Esophagus muscularis mucosa (tissue), 4 donors: ENCODE measurements around the gene ZNF638. TPM values are rescaled to one million over a fixed set of nuclear protein-coding genes. Genes with fewer than 3 reads are reported as not detected.

Source experiments
- DNase-seq: peaks from one replicate; pipeline ENCODE4 v3.0.0-alpha.2; 2017; ENCODE audit errors: extremely low spot score
- H3K27ac ChIP-seq, 4 donors: fragments of 200-600 bp; sonication (generic); replicated peaks in 1 of 4; 1 replicate in 3 of 4; 2 replicates in 1 of 4; pipeline ENCODE4 v1.5.1; 2016 to 2019; ENCODE audit warnings: mild to moderate bottlenecking in 1 of 4
- H3K27me3 ChIP-seq, 4 donors: fragments of 200-600 bp; sonication (generic); one replicate each; pipeline versions ENCODE4 v1.5.1 to v1.6.0; 2016 to 2019
- H3K36me3 ChIP-seq, 4 donors: fragments of 200-600 bp; sonication (generic); one replicate each; pipeline ENCODE4 v1.5.1; 2016 to 2019
- H3K4me1 ChIP-seq, 4 donors: fragments of 200-600 bp; sonication (generic); one replicate each; pipeline ENCODE4 v1.5.1; 2016 to 2019
- H3K4me3 ChIP-seq, 4 donors: fragments of 200-600 bp; sonication (generic); 1 replicate in 2 of 4; 2 replicates in 2 of 4; pipeline ENCODE4 v1.5.1; 2016 to 2019; ENCODE audit warnings: mild to moderate bottlenecking in 4 of 4, moderate library complexity in 1 of 4
- H3K9me3 ChIP-seq, 4 donors: fragments of 200-600 bp; sonication (generic); 1 replicate in 3 of 4; 2 replicates in 1 of 4; pipeline ENCODE4 v1.5.1; 2016 to 2019
- EP300 ChIP-seq: sonication (generic); formaldehyde crosslinking; IDR thresholded peaks from one replicate; pipeline ENCODE4 v1.6.1; 2017; ENCODE audit warnings: antibody characterized with exemption
- POLR2A ChIP-seq: fragments of 450-650 bp; IDR thresholded peaks from one replicate; pipeline ENCODE4 v1.6.1; 2017; ENCODE audit warnings: antibody characterized with exemption, moderate library complexity, mild to moderate bottlenecking, low read depth
- POLR2AphosphoS5 ChIP-seq, 2 donors: sonication (generic); formaldehyde crosslinking; IDR thresholded peaks; one replicate each; pipeline ENCODE4 v1.6.1; 2017; ENCODE audit warnings: antibody characterized with exemption in 2 of 2
- WGBS: methylation state at CpG from one replicate; pipeline ENCODE4 v1.1.5; 2018; 5-methylcytosine and 5-hydroxymethylcytosine counted together
- intact Hi-C: fragments of 100-400 bp; cut with DNase I; formaldehyde crosslinking; loops from one replicate; pipeline ENCODE4 v1.15.1; 2023
- total RNA-seq, 4 donors: library from RNA; depleted of rRNA; stranded (reverse); fragments of >200 nt; gene quantifications; one replicate each; pipeline versions ENCODE4 v1.1.0 to v1.2.1, GENCODE V29; 2016
- TF ChIP-seq, protein P1 (sequence below), 3 experiments: fragments of 200-600 bp in 2 of 3; fragments of 450-650 bp in 1 of 3; sonication (generic) in 2 of 3; IDR thresholded peaks; one replicate each; pipeline ENCODE4 v1.5.1; 2017 to 2019; ENCODE audit warnings: antibody characterized with exemption in 3 of 3, mild to moderate bottlenecking in 2 of 3, moderate library complexity in 1 of 3

Gene ZNF638
- total RNA-seq, 4 donors from 2014 or later = 77.1 to 132 (median 86.4) TPM

DNA sequence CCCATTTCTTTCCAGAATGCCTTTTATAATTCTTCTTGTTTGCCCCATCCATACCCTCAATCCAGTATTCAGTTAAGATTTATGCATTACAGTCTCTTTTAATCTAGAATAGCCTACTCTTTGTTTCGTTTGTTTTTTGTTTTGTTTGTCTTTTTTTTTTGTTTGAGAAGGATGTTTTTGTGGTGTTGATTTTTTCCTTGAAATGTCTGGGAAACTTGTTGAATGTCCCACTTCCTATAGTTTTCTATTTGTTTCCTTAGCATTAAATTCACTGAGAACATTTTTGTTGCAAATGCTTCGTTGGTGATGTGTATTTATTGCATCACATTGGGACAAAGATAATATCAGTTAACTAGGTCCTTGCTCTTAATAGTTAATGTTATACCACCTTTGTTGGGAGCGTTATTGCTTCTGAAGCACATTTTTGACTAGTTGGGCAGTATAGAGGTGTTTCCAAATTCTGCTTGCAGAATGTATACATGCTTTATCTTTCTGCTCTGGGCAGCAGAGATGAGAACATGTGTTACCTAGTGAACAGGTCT is 28.9 kb downstream of the ZNF638 start:
- Histone ChIP-seq H3K9me3 (no peaks in the 10 kb centered on the region), H3K4me1 (peaks cover 0 to 5% (median 2%) of the 10 kb centered on the region in 4 donors), H3K27me3 (no peaks in the 10 kb centered on the region), H3K4me3 (no peak overlapping the region), H3K36me3 (peaks cover 32 to 89% (median 55%) of the 10 kb centered on the region in 4 donors), H3K27ac (no peak overlapping the region)
- TF ChIP-seq POLR2AphosphoS5 (IDR thresholded peaks at IDR 0.05) (no peak), EP300 (no peak)
- DNase-seq = no peak
- 89% methylated on average over 3 of the region's 3 CpGs for WGBS
- intact Hi-C loops = no loop called here

DNA sequence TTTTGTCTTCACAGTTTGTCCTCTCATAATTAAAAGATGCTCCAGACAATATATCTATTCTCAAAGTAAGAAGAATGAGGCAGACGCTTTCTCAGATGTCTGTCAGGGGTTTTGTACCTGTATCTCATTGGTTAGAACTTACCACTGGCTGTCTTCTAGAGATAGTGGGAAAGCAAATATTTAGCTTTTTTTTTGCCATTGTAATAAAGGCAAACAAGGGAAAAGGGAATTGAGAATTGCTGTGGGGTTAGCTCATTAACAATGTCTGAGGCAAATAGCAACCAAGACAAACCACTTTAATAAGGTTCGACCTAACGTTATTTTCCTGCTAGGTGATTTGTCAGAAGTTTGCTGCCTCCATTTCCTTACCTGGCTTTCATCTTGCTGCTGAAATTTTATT is 30.0 kb downstream of the ZNF638 start:
- TF ChIP-seq, protein P1, sequence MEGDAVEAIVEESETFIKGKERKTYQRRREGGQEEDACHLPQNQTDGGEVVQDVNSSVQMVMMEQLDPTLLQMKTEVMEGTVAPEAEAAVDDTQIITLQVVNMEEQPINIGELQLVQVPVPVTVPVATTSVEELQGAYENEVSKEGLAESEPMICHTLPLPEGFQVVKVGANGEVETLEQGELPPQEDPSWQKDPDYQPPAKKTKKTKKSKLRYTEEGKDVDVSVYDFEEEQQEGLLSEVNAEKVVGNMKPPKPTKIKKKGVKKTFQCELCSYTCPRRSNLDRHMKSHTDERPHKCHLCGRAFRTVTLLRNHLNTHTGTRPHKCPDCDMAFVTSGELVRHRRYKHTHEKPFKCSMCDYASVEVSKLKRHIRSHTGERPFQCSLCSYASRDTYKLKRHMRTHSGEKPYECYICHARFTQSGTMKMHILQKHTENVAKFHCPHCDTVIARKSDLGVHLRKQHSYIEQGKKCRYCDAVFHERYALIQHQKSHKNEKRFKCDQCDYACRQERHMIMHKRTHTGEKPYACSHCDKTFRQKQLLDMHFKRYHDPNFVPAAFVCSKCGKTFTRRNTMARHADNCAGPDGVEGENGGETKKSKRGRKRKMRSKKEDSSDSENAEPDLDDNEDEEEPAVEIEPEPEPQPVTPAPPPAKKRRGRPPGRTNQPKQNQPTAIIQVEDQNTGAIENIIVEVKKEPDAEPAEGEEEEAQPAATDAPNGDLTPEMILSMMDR (IDR thresholded peaks at IDR 0.05) = no peak
- TF ChIP-seq EP300 (no peak), POLR2AphosphoS5 (IDR thresholded peaks at IDR 0.05) (no peak), POLR2A (no peak)
- Histone ChIP-seq H3K27me3 (no peaks in the 10 kb centered on the region), H3K4me3 (no peak overlapping the region), H3K36me3 (peaks cover 34 to 89% (median 58%) of the 10 kb centered on the region in 4 donors), H3K27ac (no peak overlapping the region), H3K9me3 (no peaks in the 10 kb centered on the region), H3K4me1 (peaks cover 0 to 5% (median 2%) of the 10 kb centered on the region in 4 donors)
- DNase-seq = no peak
- intact Hi-C loops = no loop called here
- WGBS = 81% methylated on average over 3 of the region's 3 CpGs

- no peaks in the 10 kb centered on the region for H3K9me3 ChIP-seq
- no peaks in the 10 kb centered on the region for H3K27me3 ChIP-seq
- WGBS = 94% methylated on average over 2 of the region's 2 CpGs
- intact Hi-C loops = no loop called here
- no peak for TF ChIP-seq POLR2AphosphoS5 (IDR thresholded peaks at IDR 0.05)
- no peak for DNase-seq
- H3K4me1 ChIP-seq = peaks cover 0 to 5% (median 2%) of the 10 kb centered on the region in 4 donors
- H3K4me3 ChIP-seq = no peak overlapping the region
- peaks cover 28 to 89% (median 60%) of the 10 kb centered on the region in 4 donors for H3K36me3 ChIP-seq
- H3K27ac ChIP-seq = no peak overlapping the region
These were observed 30.9 kb downstream of the ZNF638 start for GRCh38 chr2:71362447-71362846.

- peaks cover 21 to 82% (median 58%) of the 10 kb centered on the region in 4 donors for H3K36me3 ChIP-seq
- TF ChIP-seq POLR2A = no peak
- TF ChIP-seq, protein P1 (IDR thresholded peaks at IDR 0.05) = no peak
- no peak for TF ChIP-seq EP300
- TF ChIP-seq POLR2AphosphoS5 (IDR thresholded peaks at IDR 0.05) = no peak
- no peaks in the 10 kb centered on the region for H3K9me3 ChIP-seq
- no peak overlapping the region for H3K27ac ChIP-seq
- H3K4me1 ChIP-seq = no peaks in the 10 kb centered on the region
- no peaks in the 10 kb centered on the region for H3K27me3 ChIP-seq
- DNase-seq = no peak
- H3K4me3 ChIP-seq = no peak overlapping the region
- WGBS = 91% methylated on average over 2 of the region's 2 CpGs
- intact Hi-C loops = no loop called here
These were observed 38.4 kb downstream of the ZNF638 start for GRCh38 chr2:71370015-71370414.

DNA sequence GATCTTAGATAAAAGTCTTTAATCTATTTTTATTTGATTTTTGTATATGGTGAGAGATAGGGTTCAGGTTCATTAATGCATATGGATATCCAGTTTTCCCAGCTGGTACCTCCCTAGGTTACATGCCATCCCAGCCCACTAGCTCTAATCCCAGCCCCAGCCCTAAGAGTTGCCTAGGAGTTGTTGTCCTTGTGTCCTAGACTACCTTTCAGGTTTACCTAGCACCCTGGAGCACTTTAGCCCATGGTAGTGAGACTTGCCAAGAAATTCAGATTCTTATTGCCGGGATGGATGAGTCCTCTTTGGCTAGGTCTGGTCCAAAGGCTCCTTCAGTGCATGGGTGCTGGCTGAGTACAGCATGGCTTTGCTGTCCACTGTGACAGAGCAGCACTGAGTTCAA is 40.5 kb downstream of the ZNF638 start:
- Histone ChIP-seq H3K27me3 (no peaks in the 10 kb centered on the region), H3K36me3 (peaks cover 6 to 84% (median 56%) of the 10 kb centered on the region in 4 donors), H3K4me1 (no peaks in the 10 kb centered on the region), H3K27ac (no peak overlapping the region), H3K4me3 (no peak overlapping the region), H3K9me3 (no peaks in the 10 kb centered on the region)
- TF ChIP-seq POLR2A (no peak), POLR2AphosphoS5 (IDR thresholded peaks at IDR 0.05) (no peak), EP300 (no peak)
- TF ChIP-seq, protein P1 (IDR thresholded peaks at IDR 0.05) = no peak
- intact Hi-C loops = no loop called here
- no peak for DNase-seq
- WGBS = 71% methylated on average over 1 of the region's 1 CpG

DNA sequence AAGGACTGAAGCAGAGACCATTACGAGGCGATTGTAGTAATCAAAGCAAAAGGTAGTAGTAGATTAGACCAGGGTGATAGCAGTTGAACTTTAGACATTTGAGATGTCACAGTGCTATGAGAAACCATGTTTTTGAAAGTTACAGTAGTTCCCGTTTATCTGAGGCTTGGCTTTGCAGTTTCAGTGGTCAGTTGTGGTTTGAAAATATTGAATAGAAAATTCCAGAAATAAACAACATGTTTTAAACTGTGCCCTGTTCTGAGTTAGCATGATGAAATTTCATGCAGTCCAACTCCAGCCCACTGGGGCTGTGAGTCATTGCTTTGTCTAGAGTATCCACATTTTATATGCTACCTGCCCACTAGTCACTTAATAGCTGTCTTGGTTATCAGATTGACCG is 47.5 kb downstream of the ZNF638 start:
- WGBS = 88% methylated on average over 4 of the region's 4 CpGs
- H3K4me1 ChIP-seq = peaks cover 0 to 6% (median 4%) of the 10 kb centered on the region in 4 donors
- H3K27ac ChIP-seq = no peak overlapping the region
- DNase-seq = no peak
- H3K36me3 ChIP-seq = peaks cover 5 to 70% (median 51%) of the 10 kb centered on the region in 4 donors
- no peak overlapping the region for H3K4me3 ChIP-seq
- no peaks in the 10 kb centered on the region for H3K27me3 ChIP-seq
- no peaks in the 10 kb centered on the region for H3K9me3 ChIP-seq
- TF ChIP-seq POLR2AphosphoS5 (IDR thresholded peaks at IDR 0.05) = no peak
- TF ChIP-seq, protein P1 (IDR thresholded peaks at IDR 0.05) = no peak
- no peak for TF ChIP-seq POLR2A
- TF ChIP-seq EP300 = no peak
- intact Hi-C loops = no loop called here
